Activated CD4-positive, alpha-beta T cell treated with anti-CD3 and anti-CD28 coated beads, Interleukin-2, amount 50 U/mL, for 24 hours (primary cell): ENCODE measurements around the gene CTNNA3.

ENCODE experiments used
- DNase-seq, 2 donors: peaks; one replicate each; pipeline ENCODE4 v3.0.0-alpha.2; 2020; ENCODE audit warnings: low read depth in 1 of 2, low spot score in 1 of 2

The CTNNA3 gene

GRCh38 chr10:66026321-66026720 is 1669.7 kb downstream of the CTNNA3 start:
- no peak for DNase-seq

- DNase-seq: no peak
These were observed 1670.8 kb downstream of the CTNNA3 start for GRCh38 chr10:66025186-66025585.

GRCh38 chr10:66021423-66021822 is 1674.6 kb downstream of the CTNNA3 start:
- DNase-seq: no peak

GRCh38 chr10:66008221-66008620 is 1687.8 kb downstream of the CTNNA3 start:
- DNase-seq: no peak

GRCh38 chr10:66006411-66006810 is 1689.6 kb downstream of the CTNNA3 start:
- DNase-seq: no peak

GRCh38 chr10:65993451-65993850 is 1702.5 kb downstream of the CTNNA3 start:
- DNase-seq: no peak

GRCh38 chr10:65968871-65969270 is 1727.1 kb downstream of the CTNNA3 start:
- no peak for DNase-seq

GRCh38 chr10:65968437-65968836 is 1727.6 kb downstream of the CTNNA3 start:
- DNase-seq: no peak

- no peak for DNase-seq
These were observed 1731.8 kb downstream of the CTNNA3 start for GRCh38 chr10:65964205-65964604.

- no peak for DNase-seq
These were observed 1743.9 kb downstream of the CTNNA3 start for GRCh38 chr10:65952086-65952485.

GRCh38 chr10:65950075-65950474 is 1745.9 kb downstream of the CTNNA3 start:
- no peak for DNase-seq

- no peak for DNase-seq
These were observed 1746.5 kb downstream of the CTNNA3 start for GRCh38 chr10:65949526-65949925.

- no peak for DNase-seq
These were observed 1750.9 kb downstream of the CTNNA3 start for GRCh38 chr10:65945061-65945460.

GRCh38 chr10:65943451-65943850 is 1752.5 kb downstream of the CTNNA3 start:
- no peak for DNase-seq

- no peak for DNase-seq
These were observed 1755.0 kb downstream of the CTNNA3 start for GRCh38 chr10:65940816-65941662.

- no peak for DNase-seq
These were observed 1755.9 kb downstream of the CTNNA3 start for GRCh38 chr10:65940105-65940504.

GRCh38 chr10:65931291-65932070 is 1764.5 kb downstream of the CTNNA3 start:
- no peak for DNase-seq

GRCh38 chr10:65911151-65911835 is 1784.7 kb downstream of the CTNNA3 start:
- no peak for DNase-seq

GRCh38 chr10:65910209-65910608 is 1785.8 kb downstream of the CTNNA3 start:
- DNase-seq: no peak

GRCh38 chr10:65907199-65907712 is 1788.7 kb downstream of the CTNNA3 start:
- DNase-seq: no peak

- no peak for DNase-seq
These were observed 1792.4 kb downstream of the CTNNA3 start for GRCh38 chr10:65903620-65904019.
